ENCODE data around the gene ADAM22.

DNA sequence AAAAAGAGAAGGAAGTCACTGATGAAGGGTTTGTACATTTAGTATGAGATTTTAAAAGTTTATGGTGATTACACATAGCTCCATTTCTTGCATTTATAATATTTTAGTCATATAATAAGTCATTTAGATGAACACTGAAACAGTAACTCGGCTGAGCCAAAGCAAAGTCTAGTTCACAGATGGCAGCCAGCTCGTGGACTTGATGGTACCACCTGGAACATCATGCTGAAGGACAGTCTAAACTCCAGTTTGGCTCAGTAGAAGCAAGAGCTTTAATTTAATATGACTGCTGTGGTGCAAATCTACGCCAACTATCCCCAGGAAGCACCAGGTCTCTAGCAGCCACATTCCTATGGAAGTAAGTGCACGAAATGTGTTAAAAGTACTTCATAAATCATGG is 269.4 kb downstream of the ADAM22 start:
- no peak for TF ChIP-seq EP300 (IDR thresholded peaks at IDR 0.05; ENCODE audit: borderline replicate concordance in 1 of 2, control insufficient read depth in 1 of 2, low read depth in 2 of 2, low read length in 2 of 2)
- no peak for TF ChIP-seq CBX3 (IDR thresholded peaks at IDR 0.05; ENCODE audit: borderline replicate concordance, low read depth)
- no peak for TF ChIP-seq HDAC2 (IDR thresholded peaks at IDR 0.05)
- TF ChIP-seq EGR1 (IDR thresholded peaks at IDR 0.05; ENCODE audit: borderline replicate concordance in 1 of 2, low read depth in 2 of 2, low read length in 2 of 2) = no peak

Data from GM12878 (cell line).